ENCODE data around the gene TMSB10.
"Not testable (repeated sequence)": the region's sequence is repeated elsewhere in the genome, so short reads cannot be mapped to it uniquely, and the experiment has no call there.

TMSB10 gene

GRCh38 chr2:84914334-84914733 is 8.9 kb downstream of the TMSB10 start:
- no peak overlapping the region for H3K4me3 ChIP-seq (ENCODE audit: low read depth, low read length)
- TF ChIP-seq CTCF (IDR thresholded peaks at IDR 0.05; ENCODE audit: low read depth, low read length), result no peak

GRCh38 chr2:84915675-84916074 is 10.2 kb downstream of the TMSB10 start:
- H3K4me3 ChIP-seq (ENCODE audit: low read depth, low read length), result not testable (repeated sequence)

GRCh38 chr2:84917821-84918220 is 12.4 kb downstream of the TMSB10 start:
- not testable (repeated sequence) for H3K4me3 ChIP-seq (ENCODE audit: low read depth, low read length)

GRCh38 chr2:84918430-84918829 is 13.0 kb downstream of the TMSB10 start:
- no peak for TF ChIP-seq CTCF (IDR thresholded peaks at IDR 0.05; ENCODE audit: low read depth, low read length)
- no peak overlapping the region for H3K4me3 ChIP-seq (ENCODE audit: low read depth, low read length)

- no peak for TF ChIP-seq CTCF (IDR thresholded peaks at IDR 0.05; ENCODE audit: low read depth, low read length)
- peak overlapping the region; percentile 40 for H3K4me3 ChIP-seq (ENCODE audit: low read depth, low read length)
Observed at GRCh38 chr2:84919885-84920580, 14.6 kb downstream of the TMSB10 start.

- no peak for TF ChIP-seq CTCF (IDR thresholded peaks at IDR 0.05; ENCODE audit: low read depth, low read length)
Observed at GRCh38 chr2:84923009-84923408, 17.6 kb downstream of the TMSB10 start.

GRCh38 chr2:84924173-84925106 is 19.0 kb downstream of the TMSB10 start:
- no peak overlapping the region for H3K4me3 ChIP-seq (ENCODE audit: low read depth, low read length)
- no peak for TF ChIP-seq CTCF (IDR thresholded peaks at IDR 0.05; ENCODE audit: low read depth, low read length)

More at GRCh38 chr2:84923009-84923408, 17.6 kb downstream of the TMSB10 start:
- no peak overlapping the region for H3K4me3 ChIP-seq (ENCODE audit: low read depth, low read length)

GRCh38 chr2:84925336-84925723 is 19.9 kb downstream of the TMSB10 start:
- TF ChIP-seq CTCF (IDR thresholded peaks at IDR 0.05; ENCODE audit: low read depth, low read length), result no peak
- no peak overlapping the region for H3K4me3 ChIP-seq (ENCODE audit: low read depth, low read length)
